HG03045 (cell line): ENCODE data around the gene THSD7A.

Experiments
- ATAC-seq: cut with Tn5 transposase; IDR thresholded peaks from one replicate; pipeline ENCODE4 v1.9.1; 2021; ENCODE audit warnings: mild to moderate bottlenecking, moderate library complexity; ENCODE audit not compliant: unreplicated experiment

THSD7A gene

DNA sequence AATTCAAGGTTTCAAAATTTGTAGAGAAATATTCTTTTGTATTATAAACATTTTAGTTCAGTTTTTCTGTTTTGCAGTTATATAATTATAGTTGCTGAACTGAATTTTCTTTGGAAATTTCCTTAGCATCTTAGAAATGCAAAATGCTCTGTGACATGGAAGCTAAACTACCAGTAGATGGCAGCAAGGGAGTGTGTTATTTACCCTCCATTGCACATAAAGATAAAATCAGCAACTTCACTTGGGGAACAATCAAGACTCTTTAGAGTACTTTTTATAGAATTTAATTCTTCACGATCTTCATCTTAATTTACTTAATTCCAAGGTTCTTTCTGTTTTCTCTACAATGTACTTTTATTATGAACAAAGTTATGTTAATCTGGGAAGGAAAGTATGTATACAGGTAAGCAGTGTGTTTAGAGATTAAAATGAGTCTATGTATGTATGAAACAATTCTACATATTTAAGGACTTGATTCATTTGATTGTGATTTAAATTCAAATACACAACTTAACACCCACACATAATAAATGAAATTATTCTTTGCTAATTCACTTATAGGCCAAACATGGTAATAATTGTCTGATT is 404.2 kb downstream of the THSD7A start:
- ATAC-seq: no peak

GRCh38 chr7:11424006-11424405 is 408.0 kb downstream of the THSD7A start:
- no peak for ATAC-seq

DNA sequence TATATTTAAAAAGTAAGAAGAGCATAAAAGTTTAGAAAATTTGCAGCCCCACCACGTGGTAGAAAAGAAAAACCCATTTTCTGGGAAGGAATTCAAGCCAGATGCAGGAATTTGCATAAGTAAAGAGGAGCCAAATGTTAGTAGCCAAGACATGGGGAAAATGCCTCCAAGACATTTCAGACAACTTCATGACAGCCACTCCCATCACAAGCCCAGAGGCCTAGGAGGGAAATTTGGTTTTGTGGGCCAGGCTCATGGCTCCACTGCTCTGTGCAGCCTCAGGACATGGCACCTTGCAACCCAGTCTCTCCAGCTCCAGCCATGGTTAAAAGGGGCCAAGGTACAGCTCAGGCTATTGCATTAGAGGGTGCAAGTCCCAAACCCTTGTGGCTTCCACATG is 411.9 kb downstream of the THSD7A start:
- ATAC-seq: no peak

GRCh38 chr7:11416641-11417458 is 415.1 kb downstream of the THSD7A start:
- ATAC-seq: no peak

DNA sequence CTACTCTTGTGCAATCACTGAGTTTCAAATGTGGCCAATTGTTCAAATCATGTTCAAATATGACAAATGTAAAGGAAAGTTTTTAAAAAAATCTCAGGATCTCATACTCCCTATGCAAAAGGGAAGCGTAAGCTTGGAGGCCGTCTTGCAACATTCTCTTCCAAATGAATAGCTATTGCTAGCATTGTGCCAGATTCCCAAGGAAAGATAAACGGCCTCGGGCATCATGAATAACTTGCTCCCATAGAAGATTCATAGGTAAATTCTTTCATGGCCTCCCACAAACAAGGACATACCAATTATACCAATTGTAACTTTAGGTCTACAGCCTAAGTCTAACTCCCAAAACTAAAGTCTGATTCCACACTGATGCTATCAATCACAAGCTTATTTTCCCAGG is 416.9 kb downstream of the THSD7A start:
- no peak for ATAC-seq

GRCh38 chr7:11413901-11414300 is 418.1 kb downstream of the THSD7A start:
- no peak for ATAC-seq

DNA sequence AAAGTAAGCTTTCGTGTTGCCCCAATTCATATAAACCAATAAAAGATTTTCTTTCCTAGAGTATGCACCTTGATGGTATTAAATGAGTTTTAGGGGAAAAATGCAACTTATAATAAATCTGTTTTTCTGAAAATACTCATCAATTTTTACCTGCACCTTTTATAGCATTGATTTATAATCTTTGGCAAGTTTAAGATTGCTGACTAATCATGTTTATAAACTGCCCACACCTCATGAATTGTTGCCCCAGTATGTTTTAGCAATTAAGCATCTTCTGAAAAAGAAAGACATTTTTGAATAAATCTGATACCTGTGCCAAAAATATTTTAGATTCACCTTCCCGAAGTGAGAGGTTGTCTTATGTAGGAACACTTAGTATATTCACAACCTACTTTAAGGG is 420.0 kb downstream of the THSD7A start:
- ATAC-seq: no peak

GRCh38 chr7:11410656-11411644 is 421.0 kb downstream of the THSD7A start:
- no peak for ATAC-seq

GRCh38 chr7:11404355-11404754 is 427.6 kb downstream of the THSD7A start:
- no peak for ATAC-seq

DNA sequence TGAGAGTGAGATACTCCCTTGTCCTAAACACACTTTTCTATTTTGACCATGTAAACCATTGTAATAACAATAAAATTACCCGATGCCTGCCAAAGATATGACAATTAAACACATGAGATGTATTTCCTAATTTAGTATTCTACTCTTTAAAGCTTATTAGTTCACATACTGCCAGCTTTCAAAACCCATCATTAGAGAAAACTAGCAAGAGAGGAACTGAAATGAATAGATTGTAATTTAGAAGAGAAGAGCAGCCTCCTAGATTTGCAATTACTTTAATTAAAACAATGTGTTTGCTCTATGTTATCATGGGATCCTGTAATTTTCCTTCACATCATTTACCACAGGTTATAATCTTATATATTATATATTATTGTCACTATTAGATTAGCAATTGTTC is 428.2 kb downstream of the THSD7A start:
- ATAC-seq: no peak

DNA sequence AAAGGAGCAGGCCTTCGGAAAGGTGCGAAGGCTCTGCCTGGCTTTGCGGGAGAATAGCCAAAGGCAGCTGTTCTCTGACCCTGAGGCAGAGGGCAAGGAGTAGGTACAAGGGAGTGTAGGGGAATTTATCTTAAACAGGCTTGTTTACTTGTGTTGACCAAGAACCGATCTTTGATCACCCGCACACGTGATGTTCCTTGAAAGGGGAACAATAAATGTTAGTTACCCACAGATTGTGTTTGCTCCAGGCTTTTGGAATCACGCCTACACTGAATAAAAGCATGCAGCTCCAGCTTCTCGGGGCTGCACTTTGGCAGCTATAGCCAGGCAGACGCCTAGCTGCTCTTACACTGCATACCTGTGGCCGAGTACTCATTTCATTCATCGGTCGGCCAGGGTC is 437.6 kb downstream of the THSD7A start:
- no peak for ATAC-seq

DNA sequence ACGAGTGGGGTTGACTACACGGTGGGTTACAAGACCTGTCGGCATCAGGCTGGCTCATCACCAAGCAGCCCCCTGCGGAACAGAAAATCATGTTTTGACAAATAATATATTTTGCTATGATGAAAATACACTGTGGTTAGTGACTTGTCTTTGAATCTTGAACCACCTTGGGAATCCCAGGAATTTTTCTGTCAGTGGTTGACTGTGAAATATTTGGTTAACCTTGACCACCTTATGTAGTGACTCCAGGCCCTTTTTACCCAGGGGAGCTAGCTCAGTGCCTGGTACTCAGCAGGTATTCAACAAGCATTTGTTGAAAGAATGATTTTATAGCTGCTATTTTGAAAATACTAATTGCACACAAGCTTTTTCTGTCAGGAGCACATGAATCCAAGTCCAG is 452.4 kb downstream of the THSD7A start:
- ATAC-seq: no peak

- ATAC-seq: no peak
These were observed 455.5 kb downstream of the THSD7A start for GRCh38 chr7:11376529-11376928.

DNA sequence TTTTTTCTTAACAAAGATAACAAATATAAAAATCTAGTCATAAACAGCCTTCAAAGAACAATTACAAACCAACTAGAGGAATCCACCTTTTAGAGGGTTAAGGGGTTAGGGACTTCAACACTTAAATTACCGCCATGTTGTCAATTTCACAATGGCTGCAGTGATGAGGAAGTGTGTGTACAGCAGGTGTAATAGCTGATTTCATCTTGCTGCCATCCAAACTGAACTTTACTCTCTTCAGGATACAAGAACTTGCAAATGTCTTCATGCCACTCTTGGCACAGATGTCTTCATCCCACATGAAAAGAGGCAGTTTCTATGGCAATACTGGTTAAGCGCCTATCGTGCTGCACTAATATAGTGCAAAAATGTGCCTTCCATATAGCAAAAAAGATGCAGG is 457.4 kb downstream of the THSD7A start:
- no peak for ATAC-seq

- ATAC-seq: no peak
These were observed 458.4 kb downstream of the THSD7A start for GRCh38 chr7:11373546-11374142.

- no peak for ATAC-seq
These were observed 462.3 kb downstream of the THSD7A start for GRCh38 chr7:11369696-11370095.

- no peak for ATAC-seq
These were observed 465.9 kb downstream of the THSD7A start for GRCh38 chr7:11366118-11366517.

- ATAC-seq: no peak
These were observed 473.4 kb downstream of the THSD7A start for GRCh38 chr7:11358637-11359036.

- no peak for ATAC-seq
These were observed 476.5 kb downstream of the THSD7A start for GRCh38 chr7:11355399-11356005.

DNA sequence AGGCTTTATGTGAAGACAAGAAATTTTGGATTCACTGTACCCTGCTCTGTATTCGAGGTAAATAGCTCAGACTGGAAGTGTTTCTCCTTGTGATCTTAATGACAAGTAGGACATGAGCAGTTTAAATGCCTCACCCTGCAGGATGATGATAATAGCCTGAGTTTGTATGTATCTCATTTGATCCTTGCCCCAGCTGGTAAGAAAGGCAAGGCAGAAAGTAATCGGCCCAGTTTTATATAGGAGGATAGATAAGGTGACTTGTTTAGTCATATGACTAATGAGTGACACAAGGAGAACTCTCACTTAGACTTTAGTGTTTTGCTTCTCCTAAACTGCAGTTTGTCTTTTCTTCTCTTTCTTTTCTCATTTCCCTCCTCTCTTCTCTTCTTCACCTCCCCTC is 485.7 kb downstream of the THSD7A start:
- ATAC-seq: no peak

- ATAC-seq: no peak
These were observed 486.4 kb downstream of the THSD7A start for GRCh38 chr7:11345621-11346020.
